Measurements from ENCODE around the gene CDRT15L2.
"Not testable (repeated sequence)": the region's sequence is repeated elsewhere in the genome, so short reads cannot be mapped to it uniquely, and the experiment has no call there.

Gene CDRT15L2

GRCh38 chr17:20555135-20556010 is 24.2 kb upstream of the CDRT15L2 start:
- DNase-seq (ENCODE audit: low read depth, low spot score); H3K36me3 ChIP-seq (ENCODE audit: insufficient read depth, insufficient read length, low read length); H3K9me3 ChIP-seq (ENCODE audit: insufficient read depth, low read length); H3K4me1 ChIP-seq (ENCODE audit: insufficient read depth, insufficient read length); H3K9ac ChIP-seq (ENCODE audit: insufficient read length, low read depth); H3K4me3 ChIP-seq (ENCODE audit: insufficient read length, low read depth); H3K27me3 ChIP-seq (ENCODE audit: insufficient read depth, insufficient read length): not testable (repeated sequence)

DNA sequence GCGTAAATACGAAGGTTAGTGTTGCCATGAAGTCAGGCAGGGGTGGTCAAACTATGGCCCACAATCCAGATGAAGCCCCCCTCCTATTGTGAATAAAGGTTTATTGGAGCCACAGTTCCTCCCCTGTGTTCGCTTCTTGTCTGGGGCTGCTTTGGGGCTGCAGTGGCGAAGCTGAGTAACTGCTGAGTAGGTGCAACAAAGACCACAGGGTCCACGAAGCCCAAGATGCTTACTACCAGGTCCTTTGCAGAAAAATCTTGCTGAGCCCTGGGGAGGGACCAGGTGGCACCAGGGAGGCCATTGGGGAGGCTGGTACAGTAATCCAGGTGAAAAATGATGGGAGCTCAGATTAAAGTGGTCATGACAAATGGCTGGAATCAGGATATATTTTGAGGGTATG is 21.4 kb upstream of the CDRT15L2 start:
- DNase-seq (ENCODE audit: low read depth, low spot score); H3K9me3 ChIP-seq (ENCODE audit: insufficient read depth, low read length); H3K4me1 ChIP-seq (ENCODE audit: insufficient read depth, insufficient read length); H3K9ac ChIP-seq (ENCODE audit: insufficient read length, low read depth); H3K27me3 ChIP-seq (ENCODE audit: insufficient read depth, insufficient read length); H3K36me3 ChIP-seq (ENCODE audit: insufficient read depth, insufficient read length, low read length); H3K4me3 ChIP-seq (ENCODE audit: insufficient read length, low read depth): not testable (repeated sequence)

- H3K4me1 ChIP-seq (ENCODE audit: insufficient read depth, insufficient read length); H3K9ac ChIP-seq (ENCODE audit: insufficient read length, low read depth); H3K27me3 ChIP-seq (ENCODE audit: insufficient read depth, insufficient read length); H3K4me3 ChIP-seq (ENCODE audit: insufficient read length, low read depth); H3K36me3 ChIP-seq (ENCODE audit: insufficient read depth, insufficient read length, low read length); DNase-seq (ENCODE audit: low read depth, low spot score); H3K9me3 ChIP-seq (ENCODE audit: insufficient read depth, low read length): not testable (repeated sequence)
Observed at GRCh38 chr17:20559018-20559417, 20.5 kb upstream of the CDRT15L2 start.

- Histone ChIP-seq H3K9me3 (ENCODE audit: insufficient read depth, low read length) (no peaks in the 10 kb centered on the region; the same call in 1 of the 2 replicates), H3K4me3 (ENCODE audit: insufficient read length, low read depth) (no peak overlapping the region), H3K27me3 (ENCODE audit: insufficient read depth, insufficient read length) (no peaks in the 10 kb centered on the region), H3K36me3 (ENCODE audit: insufficient read depth, insufficient read length, low read length) (no peaks in the 10 kb centered on the region), H3K9ac (ENCODE audit: insufficient read length, low read depth) (no peak overlapping the region), H3K4me1 (ENCODE audit: insufficient read depth, insufficient read length) (no peaks in the 10 kb centered on the region)
- no peak for DNase-seq (ENCODE audit: low read depth, low spot score)
- TF ChIP-seq SUZ12 (IDR thresholded peaks at IDR 0.05; ENCODE audit: extremely low read depth, insufficient read depth, insufficient read length), result no peak
- no peak for TF ChIP-seq ZNF274 (IDR thresholded peaks at IDR 0.05; ENCODE audit: low read depth, low read length)
- TF ChIP-seq YY1 (IDR thresholded peaks at IDR 0.05; ENCODE audit: insufficient read depth, insufficient read length), result no peak
Observed at GRCh38 chr17:20562587-20562986, 16.9 kb upstream of the CDRT15L2 start.

- DNase-seq (ENCODE audit: low read depth, low spot score); H3K36me3 ChIP-seq (ENCODE audit: insufficient read depth, insufficient read length, low read length); H3K4me3 ChIP-seq (ENCODE audit: insufficient read length, low read depth); H3K9ac ChIP-seq (ENCODE audit: insufficient read length, low read depth); H3K9me3 ChIP-seq (ENCODE audit: insufficient read depth, low read length); H3K4me1 ChIP-seq (ENCODE audit: insufficient read depth, insufficient read length); H3K27me3 ChIP-seq (ENCODE audit: insufficient read depth, insufficient read length): not testable (repeated sequence)
Observed at GRCh38 chr17:20565245-20565644, 14.3 kb upstream of the CDRT15L2 start.

DNA sequence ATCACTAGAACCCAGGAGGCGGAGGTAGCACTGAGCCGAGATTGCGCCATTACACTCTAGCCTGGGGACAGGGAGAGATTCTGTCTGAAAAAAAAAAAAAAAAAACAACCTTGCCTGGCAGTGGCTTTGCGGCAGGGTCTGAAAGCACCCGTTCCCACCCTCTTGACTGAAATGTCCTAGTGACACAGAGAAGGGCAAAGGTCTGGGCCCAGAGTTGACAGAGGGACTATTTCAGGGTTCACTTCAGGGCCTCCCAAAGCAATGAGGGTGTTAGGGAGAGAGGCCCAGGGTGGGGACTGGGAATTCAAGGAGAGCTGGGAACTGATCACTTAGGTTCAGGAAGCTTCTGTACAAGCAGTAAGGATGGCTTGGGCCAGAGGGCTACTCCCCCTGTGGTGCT is 13.8 kb upstream of the CDRT15L2 start:
- no peak for DNase-seq (ENCODE audit: low read depth, low spot score)
- Histone ChIP-seq H3K36me3 (ENCODE audit: insufficient read depth, insufficient read length, low read length) (no peaks in the 10 kb centered on the region), H3K9ac (ENCODE audit: insufficient read length, low read depth) (no peak overlapping the region), H3K4me1 (ENCODE audit: insufficient read depth, insufficient read length) (no peaks in the 10 kb centered on the region), H3K27me3 (ENCODE audit: insufficient read depth, insufficient read length) (no peaks in the 10 kb centered on the region), H3K4me3 (ENCODE audit: insufficient read length, low read depth) (no peak overlapping the region), H3K9me3 (ENCODE audit: insufficient read depth, low read length) (no peaks in the 10 kb centered on the region; the same call in 1 of the 2 replicates)
- TF ChIP-seq SUZ12 (IDR thresholded peaks at IDR 0.05; ENCODE audit: extremely low read depth, insufficient read depth, insufficient read length), result no peak
- no peak for TF ChIP-seq YY1 (IDR thresholded peaks at IDR 0.05; ENCODE audit: insufficient read depth, insufficient read length)
- TF ChIP-seq ZNF274 (IDR thresholded peaks at IDR 0.05; ENCODE audit: low read depth, low read length), result no peak

DNA sequence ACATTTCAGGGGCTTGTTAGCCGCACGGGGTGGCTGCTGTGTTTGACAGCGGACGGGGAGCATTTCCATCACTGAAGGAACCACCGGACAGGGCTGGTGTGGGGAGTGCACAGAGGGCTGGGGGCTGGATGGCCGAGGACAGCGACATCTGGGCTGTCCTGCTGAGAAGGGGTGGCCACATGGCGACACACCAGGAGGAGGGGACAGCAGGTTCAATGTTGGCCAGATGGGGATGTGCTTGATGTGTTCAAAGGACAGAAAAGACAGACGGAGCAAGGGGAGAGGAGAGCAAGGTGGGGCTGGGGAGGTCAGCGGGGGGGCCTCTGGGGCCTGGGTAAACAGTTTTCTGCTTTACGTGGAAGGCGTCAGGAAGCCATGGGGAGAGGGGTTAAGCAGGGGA is 12.8 kb upstream of the CDRT15L2 start:
- H3K36me3 ChIP-seq (ENCODE audit: insufficient read depth, insufficient read length, low read length); H3K4me1 ChIP-seq (ENCODE audit: insufficient read depth, insufficient read length); DNase-seq (ENCODE audit: low read depth, low spot score); H3K9ac ChIP-seq (ENCODE audit: insufficient read length, low read depth); H3K4me3 ChIP-seq (ENCODE audit: insufficient read length, low read depth); H3K27me3 ChIP-seq (ENCODE audit: insufficient read depth, insufficient read length); H3K9me3 ChIP-seq (ENCODE audit: insufficient read depth, low read length): not testable (repeated sequence)

- not testable (repeated sequence) for H3K9ac ChIP-seq (ENCODE audit: insufficient read length, low read depth); H3K9me3 ChIP-seq (ENCODE audit: insufficient read depth, low read length); H3K36me3 ChIP-seq (ENCODE audit: insufficient read depth, insufficient read length, low read length); H3K27me3 ChIP-seq (ENCODE audit: insufficient read depth, insufficient read length); H3K4me3 ChIP-seq (ENCODE audit: insufficient read length, low read depth); H3K4me1 ChIP-seq (ENCODE audit: insufficient read depth, insufficient read length); DNase-seq (ENCODE audit: low read depth, low spot score)
Observed at GRCh38 chr17:20567421-20567820, 12.1 kb upstream of the CDRT15L2 start.

- H3K36me3 ChIP-seq (ENCODE audit: insufficient read depth, insufficient read length, low read length); H3K27me3 ChIP-seq (ENCODE audit: insufficient read depth, insufficient read length); DNase-seq (ENCODE audit: low read depth, low spot score); H3K4me3 ChIP-seq (ENCODE audit: insufficient read length, low read depth); H3K9me3 ChIP-seq (ENCODE audit: insufficient read depth, low read length); H3K4me1 ChIP-seq (ENCODE audit: insufficient read depth, insufficient read length); H3K9ac ChIP-seq (ENCODE audit: insufficient read length, low read depth): not testable (repeated sequence)
Observed at GRCh38 chr17:20568604-20569003, 10.9 kb upstream of the CDRT15L2 start.

DNA sequence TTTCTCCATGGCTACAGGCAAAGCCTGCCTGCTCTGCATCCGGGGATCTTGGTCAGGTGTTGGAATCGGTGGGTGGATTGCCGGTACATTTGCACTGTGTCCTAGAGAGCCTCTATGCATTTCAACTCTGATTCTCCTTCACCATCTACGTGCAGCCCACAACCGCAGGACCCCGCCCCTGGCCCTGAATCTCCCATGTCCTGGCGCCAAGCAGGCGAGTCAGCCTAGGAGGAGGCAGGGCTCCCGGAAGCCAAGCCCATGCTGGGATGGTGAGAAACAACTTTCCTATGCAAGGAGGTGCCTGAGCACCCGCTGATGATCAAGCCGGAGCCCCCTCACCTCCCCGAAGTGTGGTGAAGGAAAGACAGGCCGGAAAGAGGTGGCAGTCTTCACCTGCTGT is 7.9 kb upstream of the CDRT15L2 start:
- not testable (repeated sequence) for H3K9me3 ChIP-seq (ENCODE audit: insufficient read depth, low read length); H3K27me3 ChIP-seq (ENCODE audit: insufficient read depth, insufficient read length); H3K4me3 ChIP-seq (ENCODE audit: insufficient read length, low read depth); H3K36me3 ChIP-seq (ENCODE audit: insufficient read depth, insufficient read length, low read length); DNase-seq (ENCODE audit: low read depth, low spot score); H3K4me1 ChIP-seq (ENCODE audit: insufficient read depth, insufficient read length); H3K9ac ChIP-seq (ENCODE audit: insufficient read length, low read depth)

- H3K9me3 ChIP-seq (ENCODE audit: insufficient read depth, low read length); H3K9ac ChIP-seq (ENCODE audit: insufficient read length, low read depth); H3K36me3 ChIP-seq (ENCODE audit: insufficient read depth, insufficient read length, low read length); H3K27me3 ChIP-seq (ENCODE audit: insufficient read depth, insufficient read length); H3K4me3 ChIP-seq (ENCODE audit: insufficient read length, low read depth); H3K4me1 ChIP-seq (ENCODE audit: insufficient read depth, insufficient read length); DNase-seq (ENCODE audit: low read depth, low spot score): not testable (repeated sequence)
Observed at GRCh38 chr17:20573216-20573615, 6.3 kb upstream of the CDRT15L2 start.

Data from NT2/D1 (cell line).